CD4-positive, alpha-beta T cell treated with Interleukin-1 beta for 1 hour (primary cell): ENCODE data around the gene GINS2.

ENCODE experiments used
- DNase-seq, 2 donors: peaks; one replicate each; pipeline ENCODE4 v3.0.0-alpha.2; 2020 to 2022

The GINS2 gene

GRCh38 chr16:85688586-85689284, at the start of gene GINS2:
TSS of gene GINS2 (minus strand) at chr16:85688954. CDS start at chr16:85688898, 56 bp downstream.
- peak; percentile 92 to 94 for DNase-seq

GRCh38 chr16:85736921-85737320, 48.2 kb upstream of the GINS2 start:
- no peak for DNase-seq

GRCh38 chr16:85735946-85736345, 47.2 kb upstream of the GINS2 start:
- no peak for DNase-seq

- peak; percentile 45 to 46 for DNase-seq
These were observed 46.5 kb upstream of the GINS2 start for GRCh38 chr16:85735225-85735635.

GRCh38 chr16:85734311-85735017, 45.7 kb upstream of the GINS2 start:
- DNase-seq = no peak

GRCh38 chr16:85733839-85734170, 45.1 kb upstream of the GINS2 start:
- peak in 1 of 2 donors; percentile 41 for DNase-seq

GRCh38 chr16:85733155-85733838, 44.5 kb upstream of the GINS2 start:
- peak in 1 of 2 donors; percentile 40 for DNase-seq

- no peak for DNase-seq
These were observed 42.4 kb upstream of the GINS2 start for GRCh38 chr16:85731179-85731578.

GRCh38 chr16:85730186-85730465, 41.4 kb upstream of the GINS2 start:
- peak in 1 of 2 donors; percentile 24 for DNase-seq

GRCh38 chr16:85729452-85730185, 40.9 kb upstream of the GINS2 start:
- DNase-seq = no peak

- DNase-seq = no peak
These were observed 40.1 kb upstream of the GINS2 start for GRCh38 chr16:85728879-85729278.

- DNase-seq = no peak
These were observed 36.2 kb upstream of the GINS2 start for GRCh38 chr16:85724936-85725335.

GRCh38 chr16:85724126-85724879, 35.5 kb upstream of the GINS2 start:
- no peak for DNase-seq

- no peak for DNase-seq
These were observed 33.6 kb upstream of the GINS2 start for GRCh38 chr16:85722128-85722893.

GRCh38 chr16:85720302-85720637, 31.5 kb upstream of the GINS2 start:
- no peak for DNase-seq

- no peak for DNase-seq
These were observed 31.0 kb upstream of the GINS2 start for GRCh38 chr16:85719605-85720301.

- no peak for DNase-seq
These were observed 29.9 kb upstream of the GINS2 start for GRCh38 chr16:85718682-85719081.

- DNase-seq = no peak
These were observed 29.4 kb upstream of the GINS2 start for GRCh38 chr16:85718153-85718477.

GRCh38 chr16:85717393-85718152, 28.8 kb upstream of the GINS2 start:
- DNase-seq = peak; percentile 48 to 59

- DNase-seq = no peak
These were observed 27.9 kb upstream of the GINS2 start for GRCh38 chr16:85716680-85717038.
